CD8-positive, alpha-beta memory T cell (primary cell): Measurements from ENCODE around the gene LEPROT. TPM values are rescaled to one million over a fixed set of nuclear protein-coding genes. Genes with fewer than 3 reads are reported as not detected.

ENCODE experiments used
- polyA plus RNA-seq: library from polyadenylated mRNA; unstranded; fragments of 300-500 nt; fragmentation: Illumina TruSeq; gene quantifications from one replicate; pipeline ENCODE4 v1.2.3, GENCODE V29; 2021
- total RNA-seq, 2 experiments: library from RNA; stranded (reverse); gene quantifications; one replicate each; pipeline ENCODE4 v1.2.3, GENCODE V29; 2021

Gene LEPROT
- total and polyA plus RNA-seq, 3 experiments from 2014 or later: 16.4 to 21.6 (median 18.1) TPM

Other genes with a start within 250 kb of the LEPROT start
- gene DNAJC6, start 111.1 kb upstream of the LEPROT start, total RNA-seq: 1 to 10 TPM; 5.1 to 5.6 TPM
- 1.0 TPM for gene DNAJC6, start 111.1 kb upstream of the LEPROT start, polyA plus RNA-seq
- gene LEPR, start within 50 bp of the LEPROT start, total RNA-seq: 1 to 10 TPM; 1.5 to 1.8 TPM
- 3.1 TPM for gene LEPR, start within 50 bp of the LEPROT start, polyA plus RNA-seq